B cell (primary cell): ENCODE measurements around the gene PLD1.

Experiments
- CTCF ChIP-seq: fragments of 200-600 bp; IDR thresholded peaks from one replicate; pipeline ENCODE4 v1.8.0; 2022; ENCODE audit warnings: antibody characterized with exemption, mild to moderate bottlenecking
- EZH2 ChIP-seq: IDR thresholded peaks from 2 replicates; pipeline ENCODE4 v1.6.1; 2012; ENCODE audit warnings: borderline replicate concordance, low read depth, mild to moderate bottlenecking, moderate library complexity, low read length; ENCODE audit not compliant: insufficient read depth, poor library complexity, severe bottlenecking

GRCh38 chr3:171776839-171777583 lies 33.3 kb downstream of the PLD1 start:
- TF ChIP-seq CTCF (no peak), EZH2 (no peak)
